Common myeloid progenitor, CD34-positive (primary cell): ENCODE measurements around the gene MSI2.

Experiments
- CTCF ChIA-PET: fragments of 350-600 bp; sonication (Branson Sonifier 250); formaldehyde crosslinking; loops from one replicate; lab custom pipeline; 2021; ENCODE audit warnings: antibody characterized with exemption; lab: Charles Lee
- POLR2A ChIA-PET: fragments of 350-600 bp; sonication (Branson Sonifier 250); formaldehyde crosslinking; loops from one replicate; lab custom pipeline; 2021; ENCODE audit warnings: antibody characterized with exemption; lab: Charles Lee
- DNase-seq, 3 donors: peaks; one replicate each; pipeline versions ENCODE4 v3.0.0 to v3.0.0-alpha.2; 2013
- H3K27ac ChIP-seq, 2 experiments: 1 replicate in 1 of 2; 2 replicates in 1 of 2; pipeline ENCODE4 v1.7.0; 2013; ENCODE audit warnings: inconsistent platforms in 2 of 2, low read length in 2 of 2, mild to moderate bottlenecking in 2 of 2, low read depth in 1 of 2, moderate library complexity in 1 of 2; ENCODE audit not compliant: severe bottlenecking in 2 of 2, insufficient read depth in 1 of 2, poor library complexity in 1 of 2
- H3K27me3 ChIP-seq, 5 experiments: replicated peaks in 2 of 5; 1 replicate in 3 of 5; 2 replicates in 2 of 5; pipeline versions ENCODE4 v1.6.1 to v1.7.0; 2013; ENCODE audit warnings: low read length in 4 of 5, mild to moderate bottlenecking in 2 of 5, moderate library complexity in 2 of 5, inconsistent platforms in 1 of 5; ENCODE audit not compliant: insufficient read depth in 5 of 5, control insufficient read depth in 4 of 5
- H3K36me3 ChIP-seq, 4 experiments: 1 replicate in 2 of 4; 2 replicates in 2 of 4; pipeline versions ENCODE4 v1.6.1 to v1.7.0; 2013; ENCODE audit warnings: low read length in 3 of 4, control low read depth in 1 of 4, mild to moderate bottlenecking in 1 of 4; ENCODE audit not compliant: control insufficient read depth in 4 of 4, insufficient read depth in 4 of 4
- H3K4me1 ChIP-seq, 4 experiments: 1 replicate in 3 of 4; 2 replicates in 1 of 4; pipeline versions ENCODE4 v1.6.1 to v1.7.1; 2013; ENCODE audit warnings: low read length in 3 of 4, mild to moderate bottlenecking in 3 of 4, control low read depth in 1 of 4, inconsistent platforms in 1 of 4, moderate library complexity in 1 of 4; ENCODE audit not compliant: control insufficient read depth in 4 of 4, insufficient read depth in 4 of 4; ENCODE audit errors: control extremely low read depth in 1 of 4
- H3K4me3 ChIP-seq, 7 experiments: 1 replicate in 4 of 7; 2 replicates in 3 of 7; pipeline versions ENCODE4 v1.5.1 to v1.7.0; 2013; ENCODE audit warnings: mild to moderate bottlenecking in 7 of 7, low read length in 6 of 7, moderate library complexity in 6 of 7, inconsistent platforms in 2 of 7, low read depth in 2 of 7, control low read depth in 1 of 7; ENCODE audit not compliant: insufficient read depth in 4 of 7, control insufficient read depth in 1 of 7; ENCODE audit errors: extremely low read depth in 1 of 7
- H3K9me3 ChIP-seq, 5 experiments: 1 replicate in 4 of 5; 2 replicates in 1 of 5; pipeline versions ENCODE4 v1.6.1 to v1.7.1; 2013; ENCODE audit warnings: low read length in 4 of 5, mild to moderate bottlenecking in 2 of 5, inconsistent platforms in 1 of 5, low read depth in 1 of 5, moderate library complexity in 1 of 5; ENCODE audit not compliant: control insufficient read depth in 4 of 5, insufficient read depth in 2 of 5; ENCODE audit errors: control extremely low read depth in 1 of 5
- WGBS: methylation state at CpG from one replicate; pipeline ENCODE4 v1.1.5; 2013; ENCODE audit not compliant: insufficient coverage; 5-methylcytosine and 5-hydroxymethylcytosine counted together

MSI2 gene

DNA sequence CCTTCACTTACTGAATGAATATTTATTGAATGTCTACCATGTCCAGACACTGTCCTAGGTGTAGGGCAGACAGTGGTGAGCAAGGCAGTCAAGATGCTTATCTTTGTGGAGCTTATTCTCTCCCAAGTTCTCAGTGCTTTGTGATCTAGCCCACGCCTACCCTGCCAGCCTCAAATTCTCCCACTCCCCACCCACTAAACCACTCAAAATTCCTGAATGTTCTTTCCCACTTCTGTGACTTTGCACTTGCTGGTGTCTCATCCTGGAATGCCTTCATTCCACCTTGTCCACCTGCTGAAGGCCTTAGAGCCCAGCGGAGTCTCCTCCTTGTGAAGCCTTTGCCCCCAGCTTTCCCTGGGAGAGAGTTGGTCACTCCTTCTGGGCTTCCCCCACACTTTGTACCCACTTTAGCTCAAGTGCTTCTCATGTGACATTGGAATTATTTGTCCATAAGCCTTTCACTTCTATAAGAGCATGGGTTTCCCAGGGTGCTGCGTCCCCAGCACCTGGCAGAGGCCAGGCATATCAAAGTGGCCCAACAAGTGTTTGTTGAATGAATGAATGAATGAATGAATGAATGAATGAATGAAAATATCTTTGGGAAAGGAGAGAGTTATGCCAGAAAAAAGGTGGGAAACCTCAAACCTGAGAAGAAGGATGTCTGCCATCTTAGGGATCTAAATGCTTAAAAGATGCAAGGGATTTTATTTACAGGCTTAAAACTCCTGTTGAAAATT, 465.8 kb downstream of the MSI2 start:
- H3K36me3 ChIP-seq, result no peaks in the 10 kb centered on the region
- 97% methylated on average over 3 of the region's 3 CpGs for WGBS
- peaks cover 0 to 14% (median 1%) of the 10 kb centered on the region in 4 experiments for H3K4me1 ChIP-seq
- H3K9me3 ChIP-seq, result no peaks in the 10 kb centered on the region
- H3K27ac ChIP-seq, result no peak overlapping the region
- CTCF ChIA-PET, result interaction anchor here (1.4 to 2.1 kb wide), 2 partner anchors 10 to 17 kb away, joined by 4 to 5 read pairs; no protein-coding TSS in a partner anchor
- POLR2A ChIA-PET, result interaction anchor here (0.6 kb wide), 1 partner anchor 426 kb away, joined by 3 read pairs; no protein-coding TSS in a partner anchor
- no peak for DNase-seq
- peaks cover 0 to 4% (median 0%) of the 10 kb centered on the region in 5 experiments for H3K27me3 ChIP-seq
- H3K4me3 ChIP-seq, result no peak overlapping the region

DNA sequence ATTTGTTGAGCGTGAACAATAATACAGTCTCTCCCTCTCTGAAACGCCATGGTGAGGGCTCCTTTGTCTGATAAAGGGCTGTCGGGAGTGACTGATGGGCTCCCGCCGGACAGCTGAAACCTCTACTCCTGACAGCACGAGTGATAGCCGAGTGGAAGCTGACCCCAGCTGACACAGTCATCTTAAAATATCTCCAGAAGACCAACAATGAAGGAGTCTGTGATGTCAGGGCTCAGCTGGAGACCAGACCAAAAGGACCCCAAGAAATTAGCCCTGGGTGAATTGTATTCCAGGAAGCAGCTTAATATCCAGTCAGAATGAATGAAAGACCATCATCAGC, 466.4 kb downstream of the MSI2 start:
- ChIA-PET CTCF (interaction anchor here (1.4 to 2.1 kb wide), 2 partner anchors 9 to 17 kb away, joined by 4 to 5 read pairs; no protein-coding TSS in a partner anchor), POLR2A (no interaction called here)

DNA sequence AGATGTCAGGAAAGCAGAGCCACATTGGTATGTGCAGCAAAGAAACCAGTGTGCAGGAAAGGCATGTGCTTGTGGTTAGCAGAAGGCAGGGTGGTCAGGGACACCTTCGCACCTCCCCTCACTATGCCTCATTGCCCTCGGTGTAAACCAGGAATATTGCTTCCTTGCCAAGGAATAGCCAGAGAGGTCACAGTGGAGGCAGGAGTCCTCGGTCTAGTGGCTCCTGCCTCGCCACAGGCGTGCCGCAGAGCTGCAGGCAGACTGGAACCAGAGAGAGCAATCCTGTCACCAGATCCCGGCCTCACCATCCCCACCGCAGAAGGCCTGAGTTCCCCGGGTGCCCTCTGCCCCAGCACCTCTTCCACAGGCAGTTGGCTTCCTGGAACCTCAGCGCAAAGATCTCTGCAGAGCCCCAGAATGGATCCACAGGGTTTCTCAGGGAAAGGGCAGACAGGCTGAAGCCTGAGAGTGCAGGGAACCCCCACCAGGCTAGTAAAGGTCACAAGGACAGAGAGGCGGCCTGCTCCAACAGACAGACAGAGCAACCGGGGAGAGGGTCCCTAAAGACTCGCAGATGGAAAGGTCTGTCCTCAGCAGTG, 467.2 kb downstream of the MSI2 start:
- POLR2A ChIA-PET, result no interaction called here
- Histone ChIP-seq H3K9me3 (no peaks in the 10 kb centered on the region), H3K4me3 (no peak overlapping the region), H3K27me3 (peaks cover 0 to 4% (median 0%) of the 10 kb centered on the region in 5 experiments), H3K36me3 (no peaks in the 10 kb centered on the region), H3K4me1 (peaks cover 0 to 14% (median 1%) of the 10 kb centered on the region in 4 experiments), H3K27ac (no peak overlapping the region)
- CTCF ChIA-PET, result interaction anchor here (1.0 to 2.1 kb wide), 4 partner anchors 8 to 596 kb away, joined by 3 to 5 read pairs (median 4); no protein-coding TSS in a partner anchor
- WGBS, result 98% methylated on average over 10 of the region's 13 CpGs
- DNase-seq, result no peak

More for the DNA sequence above, 466.4 kb downstream of the MSI2 start:
- Histone ChIP-seq H3K36me3 (no peaks in the 10 kb centered on the region), H3K4me1 (peaks cover 0 to 14% (median 1%) of the 10 kb centered on the region in 4 experiments), H3K27ac (no peak overlapping the region), H3K9me3 (no peaks in the 10 kb centered on the region), H3K27me3 (peaks cover 0 to 4% (median 0%) of the 10 kb centered on the region in 5 experiments), H3K4me3 (no peak overlapping the region)
- WGBS, result 97% methylated on average over 5 of the region's 7 CpGs
- DNase-seq, result no peak

DNA sequence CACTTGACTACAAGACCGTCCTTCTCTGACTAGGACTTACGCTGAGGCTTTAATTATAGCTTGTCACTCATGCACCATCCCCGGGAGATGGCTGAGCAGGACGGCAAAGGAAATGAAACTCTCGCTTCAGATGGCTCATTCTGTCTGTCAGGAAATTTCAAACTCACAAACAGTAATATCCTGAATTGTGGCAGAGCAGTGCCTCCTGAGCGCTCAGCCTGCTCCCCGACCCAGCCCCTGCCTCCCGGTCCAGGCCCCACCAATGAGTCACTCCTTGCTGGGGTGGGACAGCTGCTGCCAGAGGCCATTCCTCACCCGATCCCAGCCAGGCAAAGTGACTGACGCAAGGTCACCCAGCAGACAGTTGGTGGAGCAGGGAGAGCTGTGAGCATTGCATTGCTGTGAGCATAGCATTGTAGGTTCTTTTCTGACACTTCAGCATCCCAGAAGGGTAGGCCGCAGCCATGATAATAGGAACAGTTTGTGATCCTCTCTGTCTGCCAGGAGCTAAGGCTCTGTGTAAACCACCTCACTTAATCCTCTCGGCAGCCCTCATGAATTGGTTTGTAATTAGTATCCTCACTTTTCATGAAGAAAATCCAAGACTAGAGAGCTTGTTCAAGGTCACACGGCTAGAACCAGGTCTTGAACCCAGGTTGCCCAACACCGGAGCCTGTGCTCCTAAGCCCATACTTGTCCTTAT, 467.9 kb downstream of the MSI2 start:
- 84% methylated on average over 14 of the region's 14 CpGs for WGBS
- peaks cover 0 to 2% (median 0%) of the 10 kb centered on the region in 5 experiments for H3K27me3 ChIP-seq
- CTCF ChIA-PET, result interaction anchor here (0.8 to 1.2 kb wide), 4 partner anchors 19 to 597 kb away, joined by 3 read pairs; no protein-coding TSS in a partner anchor
- no peak overlapping the region for H3K27ac ChIP-seq
- DNase-seq, result no peak
- POLR2A ChIA-PET, result no interaction called here
- H3K4me3 ChIP-seq, result no peak overlapping the region
- H3K4me1 ChIP-seq, result peaks cover 0 to 14% (median 1%) of the 10 kb centered on the region in 4 experiments
- H3K9me3 ChIP-seq, result no peaks in the 10 kb centered on the region
- no peaks in the 10 kb centered on the region for H3K36me3 ChIP-seq

DNA sequence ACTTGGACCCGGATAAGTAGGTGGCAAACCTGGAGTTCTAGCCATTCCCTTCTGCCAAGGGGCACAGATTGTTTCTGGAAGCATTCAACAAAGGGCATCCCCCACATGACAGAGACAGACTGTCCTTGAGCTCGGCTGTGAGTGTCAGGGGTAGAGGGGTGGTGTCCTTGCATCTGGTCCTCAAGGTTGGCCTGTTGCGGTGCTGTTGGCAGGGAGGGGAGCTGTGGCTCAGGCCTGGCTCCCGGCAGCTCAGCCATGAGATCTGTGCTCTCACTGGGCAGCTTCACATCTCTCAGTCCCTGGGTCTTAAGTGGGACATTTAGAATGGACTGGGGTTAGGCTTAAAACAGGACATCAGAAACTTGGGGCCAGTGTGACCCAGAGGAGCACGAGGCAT, 468.4 kb downstream of the MSI2 start:
- ChIA-PET CTCF (interaction anchor here (0.8 to 1.2 kb wide), 3 partner anchors 18 to 390 kb away, joined by 3 read pairs; no protein-coding TSS in a partner anchor), POLR2A (no interaction called here)
- 100% methylated on average over 5 of the region's 5 CpGs for WGBS
- DNase-seq, result no peak
- Histone ChIP-seq H3K27me3 (peaks cover 0 to 2% (median 0%) of the 10 kb centered on the region in 5 experiments), H3K9me3 (no peaks in the 10 kb centered on the region), H3K27ac (no peak overlapping the region), H3K4me3 (no peak overlapping the region), H3K36me3 (no peaks in the 10 kb centered on the region), H3K4me1 (peaks cover 0 to 14% (median 1%) of the 10 kb centered on the region in 4 experiments)

DNA sequence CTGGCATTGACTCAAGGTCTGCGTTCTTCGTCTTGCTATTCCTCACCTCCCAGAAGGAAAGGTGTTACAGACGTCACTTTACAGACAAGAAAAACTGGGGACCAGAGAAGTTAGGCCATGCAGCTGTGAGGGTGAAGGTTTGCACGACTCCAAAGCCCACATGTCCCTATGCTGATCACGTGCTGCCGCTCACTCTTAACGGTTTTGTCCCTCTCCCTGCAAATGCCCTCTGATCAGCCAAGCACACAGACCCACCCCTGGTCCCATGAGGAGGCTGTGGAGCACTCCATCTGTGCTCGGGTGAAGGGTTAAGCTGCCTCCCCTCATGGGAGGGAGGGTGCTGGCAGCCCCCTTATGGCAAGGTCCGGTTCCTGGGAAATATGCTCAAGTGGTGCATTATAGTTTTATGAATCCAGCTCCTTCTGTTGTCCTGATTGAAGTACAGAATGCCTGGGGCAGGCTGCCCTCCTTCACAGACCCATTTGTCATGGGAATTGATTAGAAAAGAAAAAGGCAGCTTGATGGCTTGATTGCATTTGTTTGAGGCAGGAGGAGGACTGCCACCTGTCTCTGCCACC, 470.0 kb downstream of the MSI2 start:
- Histone ChIP-seq H3K27me3 (peaks cover 0 to 3% (median 0%) of the 10 kb centered on the region in 5 experiments), H3K36me3 (no peaks in the 10 kb centered on the region), H3K4me1 (peaks cover 0 to 14% (median 1%) of the 10 kb centered on the region in 4 experiments), H3K4me3 (no peak overlapping the region), H3K27ac (no peak overlapping the region), H3K9me3 (no peaks in the 10 kb centered on the region)
- CTCF ChIA-PET, result interaction anchor here (0.7 kb wide), 1 partner anchor 20 kb away, joined by 3 read pairs; no protein-coding TSS in a partner anchor
- DNase-seq, result no peak
- WGBS, result 88% methylated on average over 7 of the region's 9 CpGs
- POLR2A ChIA-PET, result no interaction called here
